Central memory CD8-positive, alpha-beta T cell (primary cell): ENCODE data around the gene FIP1L1.

Experiments used
- ATAC-seq: fragments of 150-1000 bp; cut with Tn5 transposase; replicated peaks from 2 replicates; pipeline ENCODE4 v1.10.0; 2022; ENCODE audit warnings: mild to moderate bottlenecking, moderate FRiP score, moderate number of reproducible peaks; ENCODE audit not compliant: poor library complexity, severe bottlenecking; ENCODE audit errors: extremely low read depth
- DNase-seq, 2 donors: peaks; one replicate each; pipeline ENCODE4 v3.0.0; 2021; ENCODE audit warnings: low spot score in 2 of 2
- H3K27ac Mint-ChIP-seq: one replicate; pipeline ENCODE4 v1.8.0; 2022; ENCODE audit warnings: low read depth, mild to moderate bottlenecking, moderate library complexity, mixed read lengths
- H3K27me3 Mint-ChIP-seq: one replicate; pipeline ENCODE4 v1.8.0; 2022; ENCODE audit warnings: mixed read lengths
- H3K36me3 Mint-ChIP-seq: one replicate; pipeline ENCODE4 v1.8.0; 2022; ENCODE audit warnings: mild to moderate bottlenecking, moderate library complexity, mixed read lengths; ENCODE audit not compliant: insufficient read depth
- H3K4me1 Mint-ChIP-seq: one replicate; pipeline ENCODE4 v1.8.0; 2022; ENCODE audit warnings: mixed read lengths
- H3K4me3 Mint-ChIP-seq: one replicate; pipeline ENCODE4 v1.8.0; 2022; ENCODE audit warnings: mild to moderate bottlenecking, moderate library complexity, mixed read lengths
- H3K9me3 Mint-ChIP-seq: one replicate; pipeline ENCODE4 v1.8.0; 2022; ENCODE audit warnings: mixed read lengths

FIP1L1 gene

GRCh38 chr4:53481586-53481985 is 104.1 kb downstream of the FIP1L1 start:
- no peaks in the 10 kb centered on the region for H3K4me1 Mint-ChIP-seq
- ATAC-seq (no peak), DNase-seq (no peak)
- no peaks in the 10 kb centered on the region for H3K36me3 Mint-ChIP-seq
- H3K9me3 Mint-ChIP-seq = no peaks in the 10 kb centered on the region
- H3K4me3 Mint-ChIP-seq = no peak overlapping the region
- peaks cover 57% of the 10 kb centered on the region for H3K27me3 Mint-ChIP-seq
- no peak overlapping the region for H3K27ac Mint-ChIP-seq

- Mint-ChIP-seq H3K36me3 (no peaks in the 10 kb centered on the region), H3K27ac (no peak overlapping the region), H3K27me3 (peaks cover 72% of the 10 kb centered on the region), H3K9me3 (no peaks in the 10 kb centered on the region), H3K4me1 (no peaks in the 10 kb centered on the region), H3K4me3 (no peak overlapping the region)
- DNase-seq (no peak), ATAC-seq (no peak)
These were observed 105.8 kb downstream of the FIP1L1 start for GRCh38 chr4:53483250-53483649.

- H3K4me1 Mint-ChIP-seq = no peaks in the 10 kb centered on the region
- H3K4me3 Mint-ChIP-seq = no peak overlapping the region
- no peak for ATAC-seq
- no peak for DNase-seq
- no peak overlapping the region for H3K27ac Mint-ChIP-seq
- no peaks in the 10 kb centered on the region for H3K36me3 Mint-ChIP-seq
- peaks cover 83% of the 10 kb centered on the region for H3K27me3 Mint-ChIP-seq
- H3K9me3 Mint-ChIP-seq = no peaks in the 10 kb centered on the region
These were observed 107.6 kb downstream of the FIP1L1 start for GRCh38 chr4:53484911-53485657.

- ATAC-seq = no peak
- Mint-ChIP-seq H3K9me3 (no peaks in the 10 kb centered on the region), H3K36me3 (no peaks in the 10 kb centered on the region), H3K27me3 (peaks cover 83% of the 10 kb centered on the region), H3K27ac (no peak overlapping the region), H3K4me3 (no peak overlapping the region), H3K4me1 (no peaks in the 10 kb centered on the region)
- DNase-seq = no peak
These were observed 108.2 kb downstream of the FIP1L1 start for GRCh38 chr4:53485658-53486040.

GRCh38 chr4:53487766-53488165 is 110.3 kb downstream of the FIP1L1 start:
- Mint-ChIP-seq H3K4me3 (no peak overlapping the region), H3K36me3 (no peaks in the 10 kb centered on the region), H3K27me3 (peaks cover 72% of the 10 kb centered on the region), H3K9me3 (no peaks in the 10 kb centered on the region), H3K4me1 (no peaks in the 10 kb centered on the region), H3K27ac (no peak overlapping the region)
- no peak for DNase-seq
- no peak for ATAC-seq

- no peak for ATAC-seq
- DNase-seq = no peak
- Mint-ChIP-seq H3K27me3 (peaks cover 59% of the 10 kb centered on the region), H3K4me3 (no peak overlapping the region), H3K36me3 (no peaks in the 10 kb centered on the region), H3K4me1 (no peaks in the 10 kb centered on the region), H3K27ac (no peak overlapping the region), H3K9me3 (no peaks in the 10 kb centered on the region)
These were observed 111.9 kb downstream of the FIP1L1 start for GRCh38 chr4:53489279-53489889.

GRCh38 chr4:53490161-53490956 is 112.9 kb downstream of the FIP1L1 start:
- no peak for DNase-seq
- no peak overlapping the region for H3K27ac Mint-ChIP-seq
- H3K9me3 Mint-ChIP-seq = no peaks in the 10 kb centered on the region
- no peaks in the 10 kb centered on the region for H3K36me3 Mint-ChIP-seq
- ATAC-seq = no peak
- H3K4me1 Mint-ChIP-seq = no peaks in the 10 kb centered on the region
- H3K4me3 Mint-ChIP-seq = no peak overlapping the region
- peaks cover 49% of the 10 kb centered on the region for H3K27me3 Mint-ChIP-seq

- Mint-ChIP-seq H3K27me3 (peaks cover 42% of the 10 kb centered on the region), H3K4me3 (no peak overlapping the region), H3K4me1 (no peaks in the 10 kb centered on the region), H3K27ac (no peak overlapping the region), H3K36me3 (no peaks in the 10 kb centered on the region), H3K9me3 (no peaks in the 10 kb centered on the region)
- ATAC-seq (no peak), DNase-seq (no peak)
These were observed 113.7 kb downstream of the FIP1L1 start for GRCh38 chr4:53490965-53491622.

- no peaks in the 10 kb centered on the region for H3K36me3 Mint-ChIP-seq
- no peaks in the 10 kb centered on the region for H3K9me3 Mint-ChIP-seq
- no peak for DNase-seq
- no peaks in the 10 kb centered on the region for H3K4me1 Mint-ChIP-seq
- no peak for ATAC-seq
- H3K27ac Mint-ChIP-seq = no peak overlapping the region
- H3K27me3 Mint-ChIP-seq = peaks cover 12% of the 10 kb centered on the region
- no peak overlapping the region for H3K4me3 Mint-ChIP-seq
These were observed 117.4 kb downstream of the FIP1L1 start for GRCh38 chr4:53494851-53495250.

- H3K4me3 Mint-ChIP-seq = no peak overlapping the region
- ATAC-seq (no peak), DNase-seq (no peak)
- H3K27ac Mint-ChIP-seq = no peak overlapping the region
- H3K36me3 Mint-ChIP-seq = no peaks in the 10 kb centered on the region
- no peaks in the 10 kb centered on the region for H3K4me1 Mint-ChIP-seq
- H3K9me3 Mint-ChIP-seq = no peaks in the 10 kb centered on the region
- peaks cover 3% of the 10 kb centered on the region for H3K27me3 Mint-ChIP-seq
These were observed 120.2 kb downstream of the FIP1L1 start for GRCh38 chr4:53497487-53498244.

- Mint-ChIP-seq H3K4me1 (no peaks in the 10 kb centered on the region), H3K9me3 (no peaks in the 10 kb centered on the region), H3K27ac (no peak overlapping the region), H3K27me3 (no peaks in the 10 kb centered on the region), H3K4me3 (no peak overlapping the region), H3K36me3 (no peaks in the 10 kb centered on the region)
- ATAC-seq = no peak
- DNase-seq = no peak
These were observed 121.3 kb downstream of the FIP1L1 start for GRCh38 chr4:53498706-53499105.

GRCh38 chr4:53499791-53500190 is 122.3 kb downstream of the FIP1L1 start:
- no peak for DNase-seq
- Mint-ChIP-seq H3K36me3 (no peaks in the 10 kb centered on the region), H3K27ac (no peak overlapping the region), H3K4me1 (no peaks in the 10 kb centered on the region), H3K27me3 (no peaks in the 10 kb centered on the region), H3K9me3 (no peaks in the 10 kb centered on the region), H3K4me3 (no peak overlapping the region)
- no peak for ATAC-seq
